Measurements from ENCODE around the gene CYP2J2.

DNA sequence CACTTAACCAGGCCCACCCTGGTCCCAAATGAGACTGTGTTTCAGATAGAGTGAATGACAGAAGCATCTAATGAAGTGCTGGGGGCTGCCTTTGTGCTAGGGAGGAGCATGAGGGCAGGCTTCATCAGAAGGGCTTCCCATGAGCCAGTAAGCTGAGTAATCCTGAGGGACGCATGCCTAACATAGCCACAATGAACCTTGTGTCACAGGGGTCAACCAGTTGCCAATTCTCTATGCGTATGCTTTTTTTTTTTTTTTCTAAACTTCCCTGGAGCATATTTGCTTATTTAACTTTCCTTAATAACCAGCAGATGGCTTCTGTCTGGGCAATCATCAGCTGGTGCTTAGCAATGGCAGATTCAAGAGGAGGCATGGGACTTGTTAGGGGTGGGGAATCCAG, 25.5 kb upstream of the CYP2J2 start:
- TF ChIP-seq, protein P1, sequence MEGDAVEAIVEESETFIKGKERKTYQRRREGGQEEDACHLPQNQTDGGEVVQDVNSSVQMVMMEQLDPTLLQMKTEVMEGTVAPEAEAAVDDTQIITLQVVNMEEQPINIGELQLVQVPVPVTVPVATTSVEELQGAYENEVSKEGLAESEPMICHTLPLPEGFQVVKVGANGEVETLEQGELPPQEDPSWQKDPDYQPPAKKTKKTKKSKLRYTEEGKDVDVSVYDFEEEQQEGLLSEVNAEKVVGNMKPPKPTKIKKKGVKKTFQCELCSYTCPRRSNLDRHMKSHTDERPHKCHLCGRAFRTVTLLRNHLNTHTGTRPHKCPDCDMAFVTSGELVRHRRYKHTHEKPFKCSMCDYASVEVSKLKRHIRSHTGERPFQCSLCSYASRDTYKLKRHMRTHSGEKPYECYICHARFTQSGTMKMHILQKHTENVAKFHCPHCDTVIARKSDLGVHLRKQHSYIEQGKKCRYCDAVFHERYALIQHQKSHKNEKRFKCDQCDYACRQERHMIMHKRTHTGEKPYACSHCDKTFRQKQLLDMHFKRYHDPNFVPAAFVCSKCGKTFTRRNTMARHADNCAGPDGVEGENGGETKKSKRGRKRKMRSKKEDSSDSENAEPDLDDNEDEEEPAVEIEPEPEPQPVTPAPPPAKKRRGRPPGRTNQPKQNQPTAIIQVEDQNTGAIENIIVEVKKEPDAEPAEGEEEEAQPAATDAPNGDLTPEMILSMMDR (IDR thresholded peaks at IDR 0.05; ENCODE audit: poor library complexity, severe bottlenecking), result no peak
- TF ChIP-seq, protein P2, sequence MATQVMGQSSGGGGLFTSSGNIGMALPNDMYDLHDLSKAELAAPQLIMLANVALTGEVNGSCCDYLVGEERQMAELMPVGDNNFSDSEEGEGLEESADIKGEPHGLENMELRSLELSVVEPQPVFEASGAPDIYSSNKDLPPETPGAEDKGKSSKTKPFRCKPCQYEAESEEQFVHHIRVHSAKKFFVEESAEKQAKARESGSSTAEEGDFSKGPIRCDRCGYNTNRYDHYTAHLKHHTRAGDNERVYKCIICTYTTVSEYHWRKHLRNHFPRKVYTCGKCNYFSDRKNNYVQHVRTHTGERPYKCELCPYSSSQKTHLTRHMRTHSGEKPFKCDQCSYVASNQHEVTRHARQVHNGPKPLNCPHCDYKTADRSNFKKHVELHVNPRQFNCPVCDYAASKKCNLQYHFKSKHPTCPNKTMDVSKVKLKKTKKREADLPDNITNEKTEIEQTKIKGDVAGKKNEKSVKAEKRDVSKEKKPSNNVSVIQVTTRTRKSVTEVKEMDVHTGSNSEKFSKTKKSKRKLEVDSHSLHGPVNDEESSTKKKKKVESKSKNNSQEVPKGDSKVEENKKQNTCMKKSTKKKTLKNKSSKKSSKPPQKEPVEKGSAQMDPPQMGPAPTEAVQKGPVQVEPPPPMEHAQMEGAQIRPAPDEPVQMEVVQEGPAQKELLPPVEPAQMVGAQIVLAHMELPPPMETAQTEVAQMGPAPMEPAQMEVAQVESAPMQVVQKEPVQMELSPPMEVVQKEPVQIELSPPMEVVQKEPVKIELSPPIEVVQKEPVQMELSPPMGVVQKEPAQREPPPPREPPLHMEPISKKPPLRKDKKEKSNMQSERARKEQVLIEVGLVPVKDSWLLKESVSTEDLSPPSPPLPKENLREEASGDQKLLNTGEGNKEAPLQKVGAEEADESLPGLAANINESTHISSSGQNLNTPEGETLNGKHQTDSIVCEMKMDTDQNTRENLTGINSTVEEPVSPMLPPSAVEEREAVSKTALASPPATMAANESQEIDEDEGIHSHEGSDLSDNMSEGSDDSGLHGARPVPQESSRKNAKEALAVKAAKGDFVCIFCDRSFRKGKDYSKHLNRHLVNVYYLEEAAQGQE (IDR thresholded peaks at IDR 0.05; ENCODE audit: borderline replicate concordance), result no peak
- TF ChIP-seq SMC3 (conservative IDR thresholded peaks at IDR 0.05; ENCODE audit: poor library complexity) (no peak), EP300 (conservative IDR thresholded peaks at IDR 0.05; ENCODE audit: poor library complexity, severe bottlenecking) (no peak), EZH2 (IDR thresholded peaks at IDR 0.05; ENCODE audit: borderline replicate concordance, insufficient read depth, low read length, poor library complexity, severe bottlenecking) (no peak), POLR2AphosphoS5 (IDR thresholded peaks at IDR 0.05) (no peak)

Measured in neural cell (in vitro differentiated cells).